ENCODE results near the gene RIOK1.

Gene RIOK1

GRCh38 chr6:7410851-7411250, 21.2 kb downstream of the RIOK1 start:
- DNase-seq = no peak

- no peak for DNase-seq
These were observed 21.7 kb downstream of the RIOK1 start for GRCh38 chr6:7411328-7411727.

DNA sequence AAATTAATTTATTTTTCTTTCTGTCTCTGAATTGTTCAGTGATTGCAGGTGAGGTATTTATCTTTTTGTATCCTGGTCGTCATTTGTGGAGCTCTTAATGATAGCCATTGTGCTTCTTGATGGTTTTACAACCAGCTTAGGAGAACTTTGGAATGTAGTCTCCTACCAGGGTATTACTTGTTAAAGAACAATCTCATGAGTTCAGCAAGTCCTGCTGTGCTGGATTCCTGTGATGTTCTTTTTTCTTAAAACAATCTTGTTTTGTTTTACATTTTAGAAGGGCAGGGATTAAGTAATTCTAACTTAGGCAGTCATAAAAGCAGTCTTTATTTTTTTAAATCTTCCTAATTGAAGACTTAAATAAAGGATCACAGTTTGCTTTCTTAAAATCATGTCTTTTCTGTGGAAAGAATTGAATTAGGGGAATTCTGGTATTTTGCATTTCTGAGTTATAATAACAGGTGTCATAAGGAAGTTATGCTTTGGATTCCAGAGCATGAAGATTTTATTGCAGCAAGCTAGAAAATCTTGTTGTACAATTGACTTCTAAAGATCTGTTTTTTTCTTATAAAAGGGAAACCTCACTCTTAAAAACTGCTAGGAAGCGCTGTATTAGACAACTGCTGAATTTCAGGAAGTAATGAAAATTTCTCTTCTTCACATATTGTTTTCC, 23.7 kb downstream of the RIOK1 start:
- DNase-seq = no peak

DNA sequence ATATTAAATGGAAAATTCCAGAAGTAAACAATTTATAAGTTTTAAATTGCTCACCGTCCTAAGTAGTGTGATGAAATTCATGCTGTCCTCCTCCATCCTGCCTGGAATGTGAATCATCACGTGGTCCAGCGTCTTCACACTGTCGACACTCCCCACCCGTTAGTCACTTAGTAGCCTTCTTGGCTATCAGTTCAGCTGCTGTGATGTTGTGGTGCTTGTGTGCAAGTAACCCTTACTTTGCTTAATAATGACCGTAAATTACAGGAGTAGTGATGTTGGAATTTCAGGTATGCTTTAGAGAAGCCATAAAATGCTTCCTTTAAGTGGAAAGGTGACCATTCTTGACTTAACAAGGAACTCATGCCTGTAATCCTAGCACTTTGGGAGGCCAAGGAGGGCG, 25.2 kb downstream of the RIOK1 start:
- DNase-seq = no peak

DNA sequence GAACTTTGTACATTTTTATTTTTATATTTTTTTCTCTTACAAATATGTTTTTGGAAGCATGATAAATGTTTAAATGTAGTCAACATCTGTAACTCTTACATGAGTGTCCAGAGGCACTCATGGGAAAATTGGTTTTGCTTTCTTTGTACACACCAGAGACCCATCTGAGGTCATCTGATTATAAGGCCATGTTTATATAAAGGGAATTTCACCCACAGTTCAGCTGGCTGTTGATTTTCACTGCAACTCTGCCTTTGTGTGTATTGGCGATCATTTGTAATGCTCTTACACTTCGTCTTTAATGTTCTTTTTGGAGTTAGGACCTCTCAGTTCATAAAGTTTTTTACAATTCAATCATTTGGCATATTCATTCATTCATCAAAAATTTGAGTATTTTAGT, 28.1 kb downstream of the RIOK1 start:
- DNase-seq = no peak

DNA sequence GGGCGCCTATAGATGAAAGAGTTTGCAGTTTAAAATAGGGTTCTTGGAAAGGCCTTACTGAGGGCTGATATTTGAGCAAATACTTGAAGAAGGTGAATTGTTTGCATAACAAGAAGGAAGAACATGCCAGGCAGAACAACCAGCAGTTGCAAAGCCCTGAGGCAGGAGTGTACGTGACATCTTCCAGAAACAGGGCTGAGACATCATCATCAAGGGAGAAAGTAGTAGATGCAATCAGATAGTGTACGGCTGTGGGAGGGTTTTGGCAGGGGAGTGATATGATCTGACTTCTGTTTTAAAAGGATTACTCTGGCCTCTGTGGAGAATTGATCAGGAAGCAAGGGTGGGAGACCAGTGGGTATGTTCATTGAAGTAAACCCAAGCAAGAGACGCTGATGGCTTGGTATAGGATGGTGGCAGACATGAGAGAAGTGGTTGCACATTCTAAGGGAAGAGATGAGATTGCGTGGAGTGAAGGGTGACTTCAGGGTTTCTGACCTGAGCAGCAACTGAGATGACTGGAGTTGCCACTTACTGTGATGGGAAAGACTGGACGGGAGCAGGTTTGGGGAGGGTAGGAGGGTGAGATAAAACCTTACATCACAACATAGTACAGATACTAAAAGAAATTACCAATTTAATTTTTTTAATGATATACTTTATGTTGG, 28.8 kb downstream of the RIOK1 start:
- no peak for DNase-seq

GRCh38 chr6:7419065-7419464, 29.5 kb downstream of the RIOK1 start:
- DNase-seq = no peak

- no peak for DNase-seq
These were observed 31.5 kb downstream of the RIOK1 start for GRCh38 chr6:7421066-7421465.

- DNase-seq = no peak
These were observed 34.5 kb downstream of the RIOK1 start for GRCh38 chr6:7424058-7424457.

GRCh38 chr6:7424967-7425807, 35.6 kb downstream of the RIOK1 start:
- no peak for DNase-seq

GRCh38 chr6:7425808-7426190, 36.2 kb downstream of the RIOK1 start:
- DNase-seq = no peak

GRCh38 chr6:7426447-7427169, 37.0 kb downstream of the RIOK1 start:
- DNase-seq = no peak

GRCh38 chr6:7431313-7431673, 41.7 kb downstream of the RIOK1 start:
- DNase-seq = no peak

DNA sequence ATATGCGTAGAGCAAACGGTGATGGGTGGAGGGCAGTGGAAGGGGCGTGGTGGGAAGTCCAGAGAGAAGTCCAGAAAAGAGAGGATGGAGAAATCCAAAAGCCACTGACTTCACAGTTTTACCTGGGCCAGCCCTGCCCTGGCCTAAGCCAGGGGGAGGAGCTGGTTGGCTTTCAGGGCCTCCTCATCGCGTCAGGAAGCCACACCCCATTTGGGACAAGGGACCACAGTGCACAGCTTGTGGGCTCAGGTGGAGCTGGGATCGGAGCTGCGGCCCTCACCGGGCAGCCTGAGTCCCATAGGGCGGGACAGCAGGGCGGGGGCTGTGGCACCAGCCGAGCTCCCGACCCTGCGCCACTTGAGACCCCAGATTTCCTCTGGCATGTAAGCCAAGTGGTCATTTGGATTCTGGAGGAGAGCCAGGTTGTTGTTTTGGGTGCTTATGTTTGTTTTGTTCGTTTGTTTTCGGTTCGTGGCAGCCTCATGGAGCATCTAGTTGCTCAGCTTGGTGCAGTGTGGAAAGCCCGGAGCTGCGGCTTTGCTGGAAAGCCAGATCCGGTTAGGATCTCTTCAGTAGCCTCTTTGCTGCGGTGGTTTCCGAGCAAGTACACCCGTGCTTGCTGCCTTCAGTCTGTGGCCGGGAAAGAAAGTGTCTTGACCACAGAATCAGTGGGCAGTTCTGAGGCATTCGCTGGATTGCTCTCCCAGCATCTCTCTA, 42.2 kb downstream of the RIOK1 start:
- DNase-seq = peak; percentile 22

GRCh38 chr6:7432391-7433120, 42.9 kb downstream of the RIOK1 start:
- no peak for DNase-seq

- DNase-seq = no peak
These were observed 43.6 kb downstream of the RIOK1 start for GRCh38 chr6:7433121-7433617.

DNA sequence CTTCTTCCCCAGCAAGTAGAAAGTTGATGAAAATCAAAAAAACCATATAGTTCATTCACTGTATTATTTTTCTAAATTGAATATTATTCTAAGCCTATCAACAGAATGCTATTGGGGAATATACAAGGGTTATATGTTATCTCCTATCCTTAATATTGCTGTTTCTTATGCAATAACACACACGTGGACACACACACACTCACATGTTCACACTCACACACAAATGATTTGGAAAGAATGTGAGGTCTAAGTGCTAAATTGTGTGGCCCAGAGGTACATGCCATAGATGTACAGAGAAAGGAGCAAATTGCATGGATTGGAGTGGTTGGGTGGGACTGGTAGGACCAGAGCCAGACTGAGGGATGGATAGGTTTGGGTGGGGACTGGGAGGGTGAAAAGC, 45.1 kb downstream of the RIOK1 start:
- no peak for DNase-seq

DNA sequence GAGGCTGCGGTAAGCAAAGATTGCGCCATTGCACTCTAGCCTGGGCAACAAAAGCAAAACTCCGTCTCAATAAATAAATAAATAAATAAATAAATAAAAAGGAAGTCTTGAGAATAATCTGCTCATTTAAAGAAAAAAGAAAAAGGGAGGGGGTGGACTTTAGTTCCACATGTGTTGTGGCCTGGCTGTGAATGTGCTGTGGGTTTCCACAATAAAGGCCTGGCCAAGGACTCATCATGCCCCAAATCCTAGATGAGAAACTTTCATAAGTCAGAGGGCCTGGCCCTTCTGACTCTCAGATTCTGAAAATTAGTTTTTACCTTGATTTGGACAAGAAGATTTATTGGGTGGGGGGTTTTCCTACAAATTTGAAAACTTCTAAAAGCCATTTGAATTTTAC, 48.4 kb downstream of the RIOK1 start:
- DNase-seq = no peak

DNA sequence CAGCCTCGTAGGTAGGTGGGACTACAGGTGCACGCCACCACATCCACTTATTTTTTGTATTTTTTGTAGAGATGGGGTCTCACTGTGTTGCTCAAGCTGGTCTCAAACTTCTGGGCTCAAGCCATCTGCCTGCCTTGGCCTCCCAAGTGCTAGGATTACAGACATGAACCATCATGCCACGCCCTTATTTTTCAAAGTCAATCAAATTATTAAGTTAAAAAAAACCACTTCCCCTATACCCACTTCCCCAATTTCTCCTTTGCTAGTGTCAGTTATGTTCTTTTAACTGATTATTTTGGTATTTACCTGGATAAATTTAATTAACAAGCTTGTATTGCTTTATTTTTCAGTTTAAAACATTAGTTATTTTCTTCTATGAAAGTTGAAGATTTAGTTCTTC, 49.6 kb downstream of the RIOK1 start:
- DNase-seq = no peak

DNA sequence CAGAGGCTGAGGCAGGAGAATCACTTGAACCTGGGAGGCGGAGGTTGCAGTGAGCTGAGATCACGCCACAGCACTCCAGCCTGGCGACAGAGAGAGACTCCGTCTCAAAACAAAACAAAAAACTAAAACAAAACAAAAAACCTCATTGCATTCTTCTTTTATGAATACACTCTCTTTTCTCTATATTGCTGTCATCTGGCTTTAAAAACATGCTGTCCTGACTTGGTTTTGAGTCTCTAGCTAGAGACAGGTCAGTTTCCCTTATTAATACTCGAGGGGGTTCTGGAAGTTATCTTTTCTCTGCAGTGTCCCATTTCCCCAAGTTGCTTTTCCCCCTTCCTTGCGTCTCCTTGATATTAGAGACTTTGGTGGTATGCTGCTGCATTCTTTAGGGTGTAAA, 50.9 kb downstream of the RIOK1 start:
- DNase-seq = no peak

- DNase-seq = no peak
These were observed 51.6 kb downstream of the RIOK1 start for GRCh38 chr6:7441048-7441775.

Measured in DMS79 (cell line).